Measurements from ENCODE around the gene LZTS3.

DNA sequence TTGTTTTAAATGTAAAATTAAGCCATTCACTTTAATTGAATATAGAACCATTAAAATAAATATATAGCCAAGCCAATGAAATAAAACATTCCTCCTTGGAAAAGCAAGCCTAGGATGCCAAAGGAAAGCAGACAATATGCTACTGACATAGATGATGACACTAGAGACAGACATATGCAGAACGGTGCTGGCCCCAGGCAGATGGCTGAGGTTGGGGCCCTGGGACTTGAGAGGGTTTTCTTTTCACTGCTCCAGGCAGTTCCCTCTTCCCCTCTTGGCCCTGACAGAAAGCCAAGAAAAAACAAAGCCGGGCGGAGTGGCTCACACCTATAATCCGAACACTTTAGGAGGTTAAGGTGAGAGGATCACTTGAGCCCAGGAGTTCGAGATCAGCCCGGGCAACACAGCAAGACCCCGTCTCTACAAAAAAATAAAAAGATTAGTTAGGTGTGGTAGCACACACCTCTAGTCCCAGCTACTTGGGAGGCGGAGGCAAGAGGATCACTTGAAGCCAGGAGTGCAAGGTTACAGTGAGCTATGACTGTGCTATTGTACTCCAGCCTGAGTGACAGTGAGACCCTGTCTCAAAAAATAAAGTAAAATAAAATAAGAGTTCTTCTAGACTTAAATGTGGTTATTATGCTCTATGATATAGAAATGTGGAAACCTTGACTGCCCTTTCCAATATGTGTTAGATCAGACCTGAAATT, 44.9 kb downstream of the LZTS3 start:
- no peak for TF ChIP-seq EZH2 (IDR thresholded peaks at IDR 0.05; ENCODE audit: borderline replicate concordance, low read depth, low read length, severe bottlenecking)
- TF ChIP-seq, protein P1, sequence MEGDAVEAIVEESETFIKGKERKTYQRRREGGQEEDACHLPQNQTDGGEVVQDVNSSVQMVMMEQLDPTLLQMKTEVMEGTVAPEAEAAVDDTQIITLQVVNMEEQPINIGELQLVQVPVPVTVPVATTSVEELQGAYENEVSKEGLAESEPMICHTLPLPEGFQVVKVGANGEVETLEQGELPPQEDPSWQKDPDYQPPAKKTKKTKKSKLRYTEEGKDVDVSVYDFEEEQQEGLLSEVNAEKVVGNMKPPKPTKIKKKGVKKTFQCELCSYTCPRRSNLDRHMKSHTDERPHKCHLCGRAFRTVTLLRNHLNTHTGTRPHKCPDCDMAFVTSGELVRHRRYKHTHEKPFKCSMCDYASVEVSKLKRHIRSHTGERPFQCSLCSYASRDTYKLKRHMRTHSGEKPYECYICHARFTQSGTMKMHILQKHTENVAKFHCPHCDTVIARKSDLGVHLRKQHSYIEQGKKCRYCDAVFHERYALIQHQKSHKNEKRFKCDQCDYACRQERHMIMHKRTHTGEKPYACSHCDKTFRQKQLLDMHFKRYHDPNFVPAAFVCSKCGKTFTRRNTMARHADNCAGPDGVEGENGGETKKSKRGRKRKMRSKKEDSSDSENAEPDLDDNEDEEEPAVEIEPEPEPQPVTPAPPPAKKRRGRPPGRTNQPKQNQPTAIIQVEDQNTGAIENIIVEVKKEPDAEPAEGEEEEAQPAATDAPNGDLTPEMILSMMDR (IDR thresholded peaks at IDR 0.05; ENCODE audit: borderline replicate concordance, extremely low read depth, low read length, poor library complexity, severe bottlenecking), result no peak
